Skeletal muscle satellite cell (primary cell): Measurements from ENCODE around the gene SORT1.

Experiments used
- H3K27me3 ChIP-seq: 2 replicates; pipeline ENCODE4 v1.7.0; 2013; ENCODE audit warnings: low read length; ENCODE audit not compliant: control insufficient read depth, insufficient read depth
- H3K36me3 ChIP-seq: 2 replicates; pipeline ENCODE4 v1.7.0; 2013; ENCODE audit warnings: mild to moderate bottlenecking, control low read depth, low read length; ENCODE audit not compliant: insufficient read depth
- H3K4me1 ChIP-seq: 2 replicates; pipeline ENCODE4 v1.7.0; 2013; ENCODE audit warnings: low read length; ENCODE audit not compliant: control insufficient read depth, insufficient read depth
- H3K4me2 ChIP-seq: 2 replicates; pipeline ENCODE4 v1.7.0; 2013; ENCODE audit warnings: mild to moderate bottlenecking, low read length
- H3K4me3 ChIP-seq: 2 replicates; pipeline ENCODE4 v1.7.0; 2013; ENCODE audit warnings: low read length
- H3K9ac ChIP-seq: 2 replicates; pipeline ENCODE4 v1.7.0; 2013; ENCODE audit warnings: mild to moderate bottlenecking, low read depth, low read length, moderate library complexity
- H3K9me3 ChIP-seq: replicated peaks from 2 replicates; pipeline ENCODE4 v1.7.0; 2013; ENCODE audit warnings: mild to moderate bottlenecking, control low read depth, low read length

The SORT1 gene

DNA sequence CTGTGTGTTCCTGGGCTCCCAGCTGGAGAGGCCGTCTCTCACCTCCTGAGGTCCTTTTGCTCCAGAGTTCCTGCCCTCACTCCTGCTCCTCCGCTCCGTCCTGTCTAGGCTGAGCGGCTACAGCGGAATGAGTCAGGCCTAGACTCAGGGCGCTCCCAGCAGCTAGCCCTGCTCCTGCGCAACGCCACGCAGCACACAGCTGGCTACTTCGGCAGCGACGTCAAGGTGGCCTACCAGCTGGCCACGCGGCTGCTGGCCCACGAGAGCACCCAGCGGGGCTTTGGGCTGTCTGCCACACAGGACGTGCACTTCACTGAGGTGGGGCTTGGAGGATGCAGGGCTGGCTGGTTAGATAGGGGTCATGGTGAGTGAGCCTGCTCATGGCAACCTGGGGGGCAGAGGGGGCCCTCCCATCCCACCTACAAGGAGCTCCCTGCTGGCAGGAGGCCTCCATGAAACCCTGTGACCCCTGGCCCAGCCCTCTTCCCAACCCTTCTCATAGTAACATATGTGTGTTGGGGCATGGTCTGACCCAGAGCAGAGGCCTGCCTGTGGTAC lies 129.9 kb downstream of the SORT1 start:
- Histone ChIP-seq H3K36me3 (no peaks in the 10 kb centered on the region), H3K9ac (no peak overlapping the region), H3K27me3 (no peaks in the 10 kb centered on the region), H3K4me2 (no peak overlapping the region), H3K4me3 (no peak overlapping the region), H3K9me3 (no peaks in the 10 kb centered on the region), H3K4me1 (peaks cover 10% of the 10 kb centered on the region)

GRCh38 chr1:109266965-109267364 lies 130.8 kb downstream of the SORT1 start:
- Histone ChIP-seq H3K4me2 (no peak overlapping the region), H3K9ac (no peak overlapping the region), H3K4me3 (no peak overlapping the region), H3K4me1 (peaks cover 4% of the 10 kb centered on the region), H3K9me3 (no peaks in the 10 kb centered on the region), H3K27me3 (no peaks in the 10 kb centered on the region), H3K36me3 (no peaks in the 10 kb centered on the region)

- H3K27me3 ChIP-seq, result no peaks in the 10 kb centered on the region
- H3K9me3 ChIP-seq, result no peaks in the 10 kb centered on the region
- H3K4me1 ChIP-seq, result peaks cover 4% of the 10 kb centered on the region
- no peak overlapping the region for H3K9ac ChIP-seq
- H3K4me2 ChIP-seq, result no peak overlapping the region
- H3K36me3 ChIP-seq, result no peaks in the 10 kb centered on the region
- H3K4me3 ChIP-seq, result no peak overlapping the region
Observed at GRCh38 chr1:109265741-109266330, 131.9 kb downstream of the SORT1 start.

DNA sequence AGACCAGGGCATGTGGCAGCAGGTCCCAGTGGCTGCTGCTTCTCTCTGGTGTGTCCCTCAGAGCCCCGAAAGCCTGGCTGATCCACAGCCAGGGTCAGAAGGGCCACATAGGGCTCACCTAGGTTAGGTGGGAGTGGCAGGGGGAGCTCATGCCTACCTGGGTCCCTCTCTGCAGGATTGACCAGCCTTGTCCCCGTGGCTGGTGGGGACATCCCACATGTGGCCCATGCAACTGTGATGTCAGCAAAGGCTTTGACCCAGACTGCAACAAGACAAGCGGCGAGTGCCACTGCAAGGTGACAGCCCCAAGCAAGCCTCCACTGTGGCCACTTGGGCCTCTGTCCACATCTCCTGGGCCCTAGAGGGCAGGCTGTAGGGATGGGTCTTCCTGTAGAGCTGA lies 132.7 kb downstream of the SORT1 start:
- H3K9ac ChIP-seq, result no peak overlapping the region
- no peak overlapping the region for H3K4me2 ChIP-seq
- H3K27me3 ChIP-seq, result no peaks in the 10 kb centered on the region
- H3K9me3 ChIP-seq, result no peaks in the 10 kb centered on the region
- H3K4me3 ChIP-seq, result no peak overlapping the region
- peaks cover 4% of the 10 kb centered on the region for H3K4me1 ChIP-seq
- no peaks in the 10 kb centered on the region for H3K36me3 ChIP-seq

- no peak overlapping the region for H3K4me3 ChIP-seq
- peaks cover 4% of the 10 kb centered on the region for H3K4me1 ChIP-seq
- no peak overlapping the region for H3K4me2 ChIP-seq
- H3K27me3 ChIP-seq, result no peaks in the 10 kb centered on the region
- no peaks in the 10 kb centered on the region for H3K36me3 ChIP-seq
- no peaks in the 10 kb centered on the region for H3K9me3 ChIP-seq
- H3K9ac ChIP-seq, result no peak overlapping the region
Observed at GRCh38 chr1:109264379-109264755, 133.4 kb downstream of the SORT1 start.

- H3K9me3 ChIP-seq, result no peaks in the 10 kb centered on the region
- H3K36me3 ChIP-seq, result no peaks in the 10 kb centered on the region
- no peak overlapping the region for H3K4me2 ChIP-seq
- H3K9ac ChIP-seq, result no peak overlapping the region
- no peaks in the 10 kb centered on the region for H3K27me3 ChIP-seq
- H3K4me3 ChIP-seq, result no peak overlapping the region
- peaks cover 4% of the 10 kb centered on the region for H3K4me1 ChIP-seq
Observed at GRCh38 chr1:109263597-109264378, 133.9 kb downstream of the SORT1 start.

- H3K9me3 ChIP-seq, result no peaks in the 10 kb centered on the region
- no peak overlapping the region for H3K4me3 ChIP-seq
- no peaks in the 10 kb centered on the region for H3K36me3 ChIP-seq
- H3K9ac ChIP-seq, result no peak overlapping the region
- H3K27me3 ChIP-seq, result no peaks in the 10 kb centered on the region
- peaks cover 4% of the 10 kb centered on the region for H3K4me1 ChIP-seq
- H3K4me2 ChIP-seq, result no peak overlapping the region
Observed at GRCh38 chr1:109263234-109263596, 134.5 kb downstream of the SORT1 start.

GRCh38 chr1:109262231-109263055 lies 135.3 kb downstream of the SORT1 start:
- Histone ChIP-seq H3K4me1 (peaks cover 4% of the 10 kb centered on the region), H3K9ac (no peak overlapping the region), H3K4me2 (no peak overlapping the region), H3K36me3 (no peaks in the 10 kb centered on the region), H3K27me3 (no peaks in the 10 kb centered on the region), H3K9me3 (no peaks in the 10 kb centered on the region), H3K4me3 (no peak overlapping the region)

DNA sequence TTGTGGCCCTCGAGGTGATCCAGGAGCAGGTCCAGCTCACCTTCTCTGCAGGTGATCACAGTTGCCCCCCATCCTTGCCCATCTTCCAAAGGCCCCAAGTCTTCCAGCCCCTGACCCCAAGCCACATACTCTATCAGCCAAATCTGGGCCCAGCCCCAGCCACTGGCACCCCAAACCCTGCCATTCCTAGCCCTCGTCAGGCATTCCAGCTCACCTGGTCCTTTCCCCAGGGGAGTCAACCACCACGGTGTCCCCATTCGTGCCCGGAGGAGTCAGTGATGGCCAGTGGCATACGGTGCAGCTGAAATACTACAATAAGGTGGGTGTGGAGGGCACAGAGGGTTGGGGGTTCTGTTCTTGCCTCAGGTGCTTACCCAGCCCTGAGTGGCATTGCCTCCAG lies 136.1 kb downstream of the SORT1 start:
- no peaks in the 10 kb centered on the region for H3K4me1 ChIP-seq
- no peaks in the 10 kb centered on the region for H3K27me3 ChIP-seq
- H3K9me3 ChIP-seq, result no peaks in the 10 kb centered on the region
- no peak overlapping the region for H3K9ac ChIP-seq
- H3K36me3 ChIP-seq, result no peaks in the 10 kb centered on the region
- no peak overlapping the region for H3K4me3 ChIP-seq
- no peak overlapping the region for H3K4me2 ChIP-seq

GRCh38 chr1:109261006-109261405 lies 136.7 kb downstream of the SORT1 start:
- H3K4me3 ChIP-seq, result no peak overlapping the region
- H3K27me3 ChIP-seq, result peaks cover 3% of the 10 kb centered on the region
- H3K9ac ChIP-seq, result no peak overlapping the region
- no peak overlapping the region for H3K4me2 ChIP-seq
- no peaks in the 10 kb centered on the region for H3K36me3 ChIP-seq
- H3K4me1 ChIP-seq, result no peaks in the 10 kb centered on the region
- H3K9me3 ChIP-seq, result no peaks in the 10 kb centered on the region

GRCh38 chr1:109259674-109260557 lies 137.8 kb downstream of the SORT1 start:
- Histone ChIP-seq H3K4me2 (no peak overlapping the region), H3K27me3 (peaks cover 10% of the 10 kb centered on the region), H3K9ac (no peak overlapping the region), H3K4me1 (peaks cover 4% of the 10 kb centered on the region), H3K36me3 (no peaks in the 10 kb centered on the region), H3K4me3 (no peak overlapping the region), H3K9me3 (no peaks in the 10 kb centered on the region)
